A549 (cell line): ENCODE data around the gene RPL27.

Source experiments
- BHLHE40 ChIP-seq: IDR thresholded peaks from 2 replicates; pipeline ENCODE4 v1.6.1; 2012; ENCODE audit warnings: low read depth, low read length, inconsistent platforms
- E2F6 ChIP-seq: IDR thresholded peaks from 2 replicates; pipeline ENCODE4 v1.6.1; 2012; ENCODE audit warnings: low read depth, borderline replicate concordance
- EHMT2 ChIP-seq: fragments of 200-600 bp; sonication (generic); IDR thresholded peaks from 2 replicates; pipeline ENCODE4 v1.6.1; 2016; ENCODE audit warnings: antibody characterized with exemption, low read depth, mild to moderate bottlenecking, moderate library complexity
- GATA3 ChIP-seq: IDR thresholded peaks from 2 replicates; pipeline ENCODE4 v1.6.1; 2012; ENCODE audit warnings: borderline replicate concordance
- MYC ChIP-seq: IDR thresholded peaks from 2 replicates; pipeline ENCODE4 v1.6.1; 2012; ENCODE audit warnings: mild to moderate bottlenecking, inconsistent platforms, low read length, improper control_type of control experiment, borderline replicate concordance
- TF ChIP-seq, protein P1 (sequence below): fragments of >200 bp; sonication (Bioruptor Twin); formaldehyde crosslinking; IDR thresholded peaks from 3 replicates; pipeline ENCODE4 v1.5.1; 2016

DNA sequence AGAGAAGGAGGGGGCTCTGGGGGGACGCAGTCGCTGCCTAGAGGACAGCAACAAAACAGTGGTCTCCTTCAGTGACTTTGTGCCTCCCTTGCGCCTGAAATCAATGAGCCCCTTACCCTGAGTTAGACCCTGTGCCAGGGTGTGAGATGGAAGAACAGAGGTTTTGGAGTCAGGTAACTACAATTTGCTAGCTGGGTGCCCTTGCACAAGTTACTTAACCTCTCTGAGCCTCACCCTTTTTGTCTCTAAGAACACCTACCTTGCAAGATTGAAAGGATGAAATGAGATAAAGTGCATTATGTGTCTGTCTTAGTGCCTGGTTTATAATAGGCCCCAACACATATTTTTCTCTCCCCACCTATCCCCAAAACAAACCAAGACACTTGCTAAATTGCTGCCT is 36.7 kb downstream of the RPL27 start:
- TF ChIP-seq, protein P1, sequence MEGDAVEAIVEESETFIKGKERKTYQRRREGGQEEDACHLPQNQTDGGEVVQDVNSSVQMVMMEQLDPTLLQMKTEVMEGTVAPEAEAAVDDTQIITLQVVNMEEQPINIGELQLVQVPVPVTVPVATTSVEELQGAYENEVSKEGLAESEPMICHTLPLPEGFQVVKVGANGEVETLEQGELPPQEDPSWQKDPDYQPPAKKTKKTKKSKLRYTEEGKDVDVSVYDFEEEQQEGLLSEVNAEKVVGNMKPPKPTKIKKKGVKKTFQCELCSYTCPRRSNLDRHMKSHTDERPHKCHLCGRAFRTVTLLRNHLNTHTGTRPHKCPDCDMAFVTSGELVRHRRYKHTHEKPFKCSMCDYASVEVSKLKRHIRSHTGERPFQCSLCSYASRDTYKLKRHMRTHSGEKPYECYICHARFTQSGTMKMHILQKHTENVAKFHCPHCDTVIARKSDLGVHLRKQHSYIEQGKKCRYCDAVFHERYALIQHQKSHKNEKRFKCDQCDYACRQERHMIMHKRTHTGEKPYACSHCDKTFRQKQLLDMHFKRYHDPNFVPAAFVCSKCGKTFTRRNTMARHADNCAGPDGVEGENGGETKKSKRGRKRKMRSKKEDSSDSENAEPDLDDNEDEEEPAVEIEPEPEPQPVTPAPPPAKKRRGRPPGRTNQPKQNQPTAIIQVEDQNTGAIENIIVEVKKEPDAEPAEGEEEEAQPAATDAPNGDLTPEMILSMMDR, result no peak
- no peak for TF ChIP-seq GATA3
- no peak for TF ChIP-seq MYC
- TF ChIP-seq EHMT2, result no peak
- no peak for TF ChIP-seq BHLHE40
- no peak for TF ChIP-seq E2F6
